HG03139 (cell line): ENCODE measurements around the gene ARSH.
"Not testable (repeated sequence)": the region's sequence is repeated elsewhere in the genome, so short reads cannot be mapped to it uniquely, and the experiment has no call there.

Source experiments
- ATAC-seq: cut with Tn5 transposase; IDR thresholded peaks from one replicate; pipeline ENCODE4 v1.9.1; 2021; ENCODE audit not compliant: unreplicated experiment

Gene ARSH

GRCh38 chrX:3029129-3029528 lies 22.8 kb downstream of the ARSH start:
- no peak for ATAC-seq

- ATAC-seq, result no peak
Measured at GRCh38 chrX:3037218-3037617, 30.9 kb downstream of the ARSH start.

GRCh38 chrX:3044196-3044595 lies 37.9 kb downstream of the ARSH start:
- no peak for ATAC-seq

DNA sequence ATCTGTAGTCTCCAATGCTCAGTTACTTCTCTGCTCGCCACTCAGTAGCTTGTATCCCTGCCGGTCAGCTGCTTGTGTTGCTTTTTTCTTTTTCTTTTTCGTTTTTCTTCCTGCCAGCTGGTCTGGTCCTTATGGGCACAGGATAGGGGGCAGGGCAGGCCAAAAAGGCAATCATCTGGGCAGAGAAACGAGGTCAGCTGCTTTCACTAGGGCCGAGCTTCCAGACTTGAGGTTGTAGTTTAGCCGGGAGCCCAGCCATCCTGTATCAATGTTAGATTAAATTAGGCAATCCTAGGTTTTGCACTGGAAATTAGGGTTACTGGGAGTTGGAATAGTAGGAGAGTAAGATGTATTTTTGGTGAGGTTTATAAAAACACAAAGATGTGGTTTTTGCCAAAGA lies 38.3 kb downstream of the ARSH start:
- no peak for ATAC-seq

GRCh38 chrX:3046253-3047240 lies 40.2 kb downstream of the ARSH start:
- ATAC-seq, result no peak

DNA sequence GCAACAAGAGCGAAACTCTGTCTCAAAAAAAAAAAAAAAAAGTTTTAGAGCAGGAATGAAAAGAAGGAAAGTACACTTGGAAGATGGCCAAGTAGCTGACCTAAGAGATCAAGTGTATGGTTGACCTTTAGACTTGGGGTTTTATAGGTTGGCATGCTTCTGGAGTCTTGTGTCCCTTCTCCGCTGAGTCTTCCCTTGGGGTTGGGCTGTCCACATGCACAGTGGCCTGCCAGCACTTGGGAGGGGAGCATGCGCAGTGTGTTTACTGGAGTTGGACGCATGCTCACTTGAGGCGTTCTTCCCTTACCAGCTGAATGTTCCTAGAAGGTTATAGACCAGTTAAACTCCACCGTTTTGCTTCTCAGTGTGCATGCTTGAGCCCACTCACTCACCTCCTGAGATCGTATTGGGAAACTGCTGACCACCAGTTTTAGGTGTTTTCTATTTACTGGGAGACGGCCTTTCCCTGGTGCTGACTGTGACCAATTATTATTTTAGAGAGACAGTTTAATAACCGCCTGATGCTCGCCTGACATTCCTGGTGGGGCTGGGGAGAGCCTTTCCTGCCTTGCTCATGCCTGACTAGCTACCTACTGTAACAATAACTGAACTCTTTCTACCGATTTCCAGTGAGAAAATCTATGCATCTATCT lies 44.3 kb downstream of the ARSH start:
- ATAC-seq, result not testable (repeated sequence)

DNA sequence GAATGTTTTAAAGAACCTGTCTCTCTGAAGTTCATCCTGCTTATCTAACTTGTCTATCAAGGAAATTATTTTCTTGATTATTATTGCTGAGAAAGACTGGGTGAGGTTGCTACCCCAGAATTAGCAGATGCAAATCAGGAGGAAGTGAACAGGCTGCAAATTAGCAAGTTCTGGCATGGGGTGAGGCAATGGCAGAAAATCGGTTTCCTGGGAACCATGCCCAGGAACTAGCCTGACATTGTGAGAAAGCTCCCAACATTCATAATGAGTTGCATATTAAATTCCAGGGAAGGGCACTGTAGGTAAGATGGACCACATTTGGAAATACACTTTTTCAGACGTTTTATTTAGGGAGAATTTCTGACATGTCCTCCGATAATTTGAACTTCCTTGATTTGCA lies 46.5 kb downstream of the ARSH start:
- no peak for ATAC-seq

- no peak for ATAC-seq
Measured at GRCh38 chrX:3066555-3066954, 60.2 kb downstream of the ARSH start.

GRCh38 chrX:3075959-3076358 lies 69.6 kb downstream of the ARSH start:
- no peak for ATAC-seq

DNA sequence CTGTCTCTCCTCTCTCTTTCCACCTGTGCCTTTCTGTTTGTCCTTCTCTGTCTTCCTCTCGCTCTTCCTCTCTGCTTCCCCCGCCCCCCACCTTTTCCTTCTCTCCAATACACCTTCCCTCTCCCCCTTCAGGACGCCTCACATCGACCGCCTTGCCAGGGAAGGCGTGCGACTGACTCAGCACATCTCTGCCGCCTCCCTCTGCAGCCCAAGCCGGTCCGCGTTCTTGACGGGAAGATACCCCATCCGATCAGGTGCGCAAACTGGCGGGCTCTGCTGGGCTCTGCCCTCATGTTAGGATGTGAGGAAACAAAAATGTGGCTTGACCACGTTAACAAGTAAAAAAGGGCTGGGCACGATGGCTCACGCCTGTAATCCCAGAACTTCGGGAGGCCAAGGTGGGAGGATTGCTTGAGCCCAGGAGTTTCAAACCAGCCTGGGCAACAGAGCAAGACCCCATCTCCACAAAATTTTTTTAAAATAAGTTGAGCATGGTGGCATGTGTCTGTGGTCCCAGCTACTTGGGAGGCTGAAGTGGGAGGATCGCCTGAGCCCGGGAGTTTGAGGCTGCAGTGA lies 70.2 kb downstream of the ARSH start:
- ATAC-seq, result no peak
